HepG2 (cell line): ENCODE results near the gene PDIA6.

Source experiments
- ATF2 ChIP-seq: sonication (generic); formaldehyde crosslinking; IDR thresholded peaks from 2 replicates; pipeline ENCODE4 v1.4.0; 2020; ENCODE audit warnings: missing genetic modification reagents
- ATF5 ChIP-seq: sonication (generic); formaldehyde crosslinking; IDR thresholded peaks from 2 replicates; pipeline ENCODE4 v1.4.0; 2020; ENCODE audit warnings: mild to moderate bottlenecking, low read depth, missing genetic modification reagents
- CREM ChIP-seq, 2 experiments: sonication (generic) in 1 of 2; formaldehyde crosslinking in 1 of 2; IDR thresholded peaks; 2 replicates each; pipeline versions ENCODE4 v1.4.0 to v1.6.1; 2016 to 2020; ENCODE audit warnings: antibody characterized with exemption in 1 of 2, mild to moderate bottlenecking in 1 of 2, missing genetic modification reagents in 1 of 2
- EHMT2 ChIP-seq: fragments of 200-600 bp; sonication (generic); IDR thresholded peaks from 2 replicates; pipeline ENCODE4 v1.7.0; 2017; ENCODE audit warnings: antibody characterized with exemption, low read depth, low read length, borderline replicate concordance
- MTA3 ChIP-seq: sonication (generic); formaldehyde crosslinking; IDR thresholded peaks from 2 replicates; pipeline ENCODE4 v1.4.0; 2020; ENCODE audit warnings: missing genetic modification reagents
- NPAS2 ChIP-seq: sonication (generic); formaldehyde crosslinking; IDR thresholded peaks from 2 replicates; pipeline ENCODE4 v1.8.0; 2022; ENCODE audit warnings: mild to moderate bottlenecking, missing genetic modification reagents, borderline replicate concordance
- POLR2A ChIP-seq, 2 experiments: IDR thresholded peaks; 2 replicates each; pipeline ENCODE4 v1.6.1; 2011; ENCODE audit warnings: low read depth in 2 of 2, low read length in 2 of 2, mild to moderate bottlenecking in 1 of 2, moderate library complexity in 1 of 2; ENCODE audit not compliant: insufficient read depth in 1 of 2
- REST ChIP-seq, 2 experiments: IDR thresholded peaks; 2 replicates each; pipeline ENCODE4 v1.6.1; 2011 to 2012; ENCODE audit warnings: low read length in 2 of 2, borderline replicate concordance in 1 of 2, low read depth in 1 of 2, mild to moderate bottlenecking in 1 of 2, moderate library complexity in 1 of 2
- ZNF329 ChIP-seq: sonication (generic); formaldehyde crosslinking; IDR thresholded peaks from 2 replicates; pipeline ENCODE4 v1.9.0; 2021; ENCODE audit warnings: low read depth, mild to moderate bottlenecking, missing genetic modification reagents
- ZNF605 ChIP-seq: sonication (generic); formaldehyde crosslinking; IDR thresholded peaks from 2 replicates; pipeline ENCODE4 v1.8.0; 2022; ENCODE audit warnings: mild to moderate bottlenecking, missing genetic modification reagents
- ZNF629 ChIP-seq: sonication (generic); formaldehyde crosslinking; conservative IDR thresholded peaks from 2 replicates; pipeline ENCODE4 v1.5.0; 2020; ENCODE audit warnings: missing genetic modification reagents
- ZNF777 ChIP-seq: sonication (generic); formaldehyde crosslinking; IDR thresholded peaks from 2 replicates; pipeline ENCODE4 v1.4.0; 2020; ENCODE audit warnings: missing genetic modification reagents
- ZNF780A ChIP-seq: sonication (generic); formaldehyde crosslinking; IDR thresholded peaks from 2 replicates; pipeline ENCODE4 v1.8.0; 2022; ENCODE audit warnings: mild to moderate bottlenecking, missing genetic modification reagents, moderate library complexity

- TF ChIP-seq ZNF329 (CRISPR knock-in tag), result no peak
- TF ChIP-seq ZNF629, result no peak
- no peak for TF ChIP-seq REST (IDR thresholded peaks at IDR 0.05; ENCODE audit: borderline replicate concordance in 1 of 2, low read depth in 1 of 2, low read length in 2 of 2)
- no peak for TF ChIP-seq NPAS2
- no peak for TF ChIP-seq ATF2 (CRISPR knock-in tag)
- TF ChIP-seq CREM (IDR thresholded peaks at IDR 0.05), result no peak
- TF ChIP-seq CREM (CRISPR knock-in tag; IDR thresholded peaks at IDR 0.05), result no peak
- TF ChIP-seq ATF5 (CRISPR knock-in tag), result no peak
- no peak for TF ChIP-seq ZNF605 (CRISPR knock-in tag)
- no peak for TF ChIP-seq ZNF780A
- TF ChIP-seq MTA3, result no peak
- TF ChIP-seq ZNF777 (CRISPR knock-in tag), result no peak
- no peak for TF ChIP-seq POLR2A (IDR thresholded peaks at IDR 0.05; ENCODE audit: insufficient read depth in 1 of 2, low read depth in 2 of 2, low read length in 2 of 2)
- no peak for TF ChIP-seq EHMT2
Measured at GRCh38 chr2:10783421-10783820, 29.2 kb downstream of the PDIA6 start.
